Heart left ventricle (tissue), 13 donors: Measurements from ENCODE around the gene PTPRJ.

ENCODE experiments used
- CTCF ChIP-seq, 12 donors: fragments of 200-600 bp; sonication (generic) in 4 of 12; IDR thresholded peaks; one replicate each; pipeline versions ENCODE4 v1.5.0 to v1.8.0; 2018 to 2022; ENCODE audit warnings: antibody characterized with exemption in 12 of 12, mild to moderate bottlenecking in 5 of 12
- POLR2A ChIP-seq, 2 donors: fragments of 450-650 bp; IDR thresholded peaks; one replicate each; pipeline ENCODE4 v1.6.1; 2017; ENCODE audit warnings: antibody characterized with exemption in 2 of 2, mild to moderate bottlenecking in 2 of 2, moderate library complexity in 2 of 2
- donor health status: ischemic (EF 13 %, LVEDD 7.1; RV severe dilation, severe dysfunction).
- donor health status: DM: no; HTN: yes; CAD: no.
- donor health status: DM: no; HTN: no; CAD: no.
- donor health status: ischemic (EF 25% LVEDD 6.9; RV normal size, moderate dysfunction).
- donor health status: ischemic (EF 25% LVEDD 5.7; RV mildly dilated, moderate dysfunction).
- donor health status: ischemic (EF 35%, LVEDD 5.7; RV mildly dilated, moderate dysfunction).
- donor health status: nonischemic (EF 11% LVEDD 7.7; RV severe dilation, severe dysfunction).
- donor health status: DM: yes; HTN: yes; CAD: no.
- donor health status: PGD.
- donor health status: ischemic (EF 29% LVEDD 5.4; RV normal size, mild dysfunction).
- donor health status: nonischemic (EF 23%, LVEDD 6.1; RV moderate dilation, normal function).

GRCh38 chr11:47960015-47960414, 20.3 kb upstream of the PTPRJ start:
- TF ChIP-seq CTCF (IDR thresholded peaks at IDR 0.05) (no peak), POLR2A (IDR thresholded peaks at IDR 0.05) (no peak)
